Mucosa of descending colon (tissue), 3 donors: ENCODE data around the gene UBE2C. TPM values are rescaled to one million over a fixed set of nuclear protein-coding genes. Genes with fewer than 3 reads are reported as not detected.
"Not testable (repeated sequence)": the region's sequence is repeated elsewhere in the genome, so short reads cannot be mapped to it uniquely, and the experiment has no call there.

Experiments used
- ATAC-seq: fragments of 200-7000 bp; cut with Tn5 transposase; one replicate; pipeline ENCODE4 v1.9.1; 2020; ENCODE audit warnings: mild to moderate bottlenecking, moderate library complexity
- DNase-seq, 3 donors: peaks; one replicate each; pipeline ENCODE4 v3.0.0-alpha.2; 2020
- H3K36me3 ChIP-seq: fragments of 200-600 bp; one replicate; pipeline ENCODE4 v1.8.0; 2021; ENCODE audit warnings: low read depth, mild to moderate bottlenecking
- H3K4me1 ChIP-seq: fragments of 200-600 bp; one replicate; pipeline ENCODE4 v1.8.0; 2021; ENCODE audit warnings: low read depth, mild to moderate bottlenecking
- H3K4me3 ChIP-seq: fragments of 200-600 bp; one replicate; pipeline ENCODE4 v1.8.0; 2021; ENCODE audit warnings: mild to moderate bottlenecking
- H3K9me3 ChIP-seq: fragments of 200-600 bp; one replicate; pipeline ENCODE4 v1.8.0; 2021; ENCODE audit warnings: mild to moderate bottlenecking
- CTCF ChIP-seq: fragments of 200-600 bp; IDR thresholded peaks from one replicate; pipeline ENCODE4 v1.8.0; 2022; ENCODE audit warnings: antibody characterized with exemption, mild to moderate bottlenecking
- intact Hi-C, 2 donors: fragments of 100-400 bp; cut with DNase I in 1 of 2; cut with micrococcal nuclease in 1 of 2; formaldehyde crosslinking; loops; one replicate each; pipeline versions ENCODE4 v1.11.0 to v1.11.1; 2022; cut with DNase I, micrococcal nuclease
- total RNA-seq, 3 donors: library from RNA; stranded (reverse); fragmentation: NEBNext Ultra II Directional in 2 of 3; extraction: Animal tissue kit (Norgen Biotek cat#: 25700) in 2 of 3; gene quantifications; one replicate each; pipeline versions ENCODE4 v1.2.1 to v1.2.4, GENCODE V29; 2021 to 2023
- donor health status: DM: no; HTN: no; CAD: no; lungs with moderate emphysema.
- donor health status: DM: no; HTN: no; CAD: no.
- donor health status: DM: no; HTN: yes; CAD: no.

The UBE2C gene
- total RNA-seq, 3 donors from 2014 or later: 4.7 to 41.1 (median 8.7) TPM

- intact Hi-C loops: loop anchor here in 1 of 2 donors (10.0 kb wide), 1 partner anchor 106 kb away; the partner anchor contains the start of gene PCIF1
- no peak for ATAC-seq
Measured at GRCh38 chr20:45828589-45828988, 16.1 kb downstream of the UBE2C start.

GRCh38 chr20:45829673-45830106, 17.2 kb downstream of the UBE2C start:
- ATAC-seq, H3K9me3 ChIP-seq, DNase-seq, H3K4me3 ChIP-seq, H3K36me3 ChIP-seq: not testable (repeated sequence)
- intact Hi-C loops: loop anchor here in 1 of 2 donors (10.0 kb wide), 1 partner anchor 105 kb away; the partner anchor contains the start of gene PCIF1
- H3K4me1 ChIP-seq: peaks cover 12% of the 10 kb centered on the region

More at GRCh38 chr20:45828589-45828988, 16.1 kb downstream of the UBE2C start:
- Histone ChIP-seq H3K36me3 (no peaks in the 10 kb centered on the region), H3K4me3 (no peak overlapping the region), H3K4me1 (peaks cover 7% of the 10 kb centered on the region), H3K9me3 (no peaks in the 10 kb centered on the region)
- DNase-seq: no peak
- no peak for TF ChIP-seq CTCF

- H3K4me3 ChIP-seq: no peak overlapping the region
- intact Hi-C loops: no loop called here
- no peak for DNase-seq
Measured at GRCh38 chr20:45832619-45833018, 20.2 kb downstream of the UBE2C start.

GRCh38 chr20:45833030-45833882, 20.8 kb downstream of the UBE2C start, which contains the start of gene SNX21:
Gene SNX21, plus strand, starts transcription at chr20:45833799. Its CDS starts 121 bp downstream, at chr20:45833920.
- DNase-seq (peak; percentile 76 to 87 (median 86)), ATAC-seq (peak; percentile 92)
- H3K36me3 ChIP-seq: no peaks in the 10 kb centered on the region
- intact Hi-C loops: no loop called here
- H3K4me1 ChIP-seq: peaks cover 15% of the 10 kb centered on the region
- H3K4me3 ChIP-seq: peak within 1 kb of the TSS; percentile 36
- no peak for TF ChIP-seq CTCF
- H3K9me3 ChIP-seq: no peaks in the 10 kb centered on the region

More at GRCh38 chr20:45832619-45833018, 20.2 kb downstream of the UBE2C start:
- Histone ChIP-seq H3K4me1 (peaks cover 15% of the 10 kb centered on the region), H3K36me3 (no peaks in the 10 kb centered on the region), H3K9me3 (no peaks in the 10 kb centered on the region)
- no peak for TF ChIP-seq CTCF
- no peak for ATAC-seq

DNA sequence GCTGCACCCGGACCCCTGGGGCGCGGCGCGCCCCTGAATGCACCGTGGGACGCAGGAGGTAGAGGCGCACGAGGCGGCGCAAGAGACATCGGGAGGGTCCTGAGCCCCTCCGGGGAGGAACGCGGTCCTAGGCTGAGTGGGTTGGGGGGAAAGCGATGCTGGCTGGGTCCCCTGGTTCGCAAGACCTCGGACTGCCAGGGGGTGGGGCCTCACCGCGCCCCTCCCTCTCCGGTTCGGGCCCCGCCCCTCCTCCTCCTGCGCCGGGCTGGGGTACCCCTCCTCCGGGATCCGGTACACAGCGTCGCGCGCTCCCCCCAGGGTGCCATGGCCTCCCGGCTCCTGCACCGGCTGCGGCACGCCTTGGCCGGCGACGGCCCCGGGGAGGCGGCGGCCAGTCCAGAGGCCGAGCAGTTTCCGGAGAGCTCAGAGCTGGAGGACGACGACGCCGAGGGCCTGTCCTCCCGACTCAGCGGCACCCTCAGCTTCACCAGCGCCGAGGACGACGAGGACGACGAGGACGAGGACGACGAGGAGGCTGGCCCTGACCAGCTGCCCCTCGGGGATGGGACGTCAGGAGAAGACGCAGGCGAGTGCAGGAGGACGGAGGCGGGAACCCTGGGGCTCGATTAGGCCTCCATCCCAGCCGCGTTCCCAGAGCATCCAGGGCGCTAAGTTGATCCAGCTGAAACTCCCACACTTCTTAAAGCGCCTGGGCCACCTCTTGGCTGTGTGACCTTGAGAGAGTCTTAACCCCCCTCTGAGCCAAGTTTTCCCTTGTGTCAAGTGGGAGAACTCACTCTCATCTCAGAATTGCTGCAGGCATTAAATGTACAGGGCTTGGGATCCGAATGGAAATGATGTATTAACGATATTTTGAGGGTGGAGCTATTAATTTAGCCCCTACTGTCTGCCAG, 21.7 kb downstream of the UBE2C start:
- Histone ChIP-seq H3K9me3 (no peaks in the 10 kb centered on the region), H3K4me3 (peak overlapping the region; percentile 36), H3K4me1 (peaks cover 15% of the 10 kb centered on the region), H3K36me3 (no peaks in the 10 kb centered on the region)
- DNase-seq: peak; percentile 73 to 83 (median 77)
- peak; percentile 86 for ATAC-seq
- intact Hi-C loops: no loop called here
- TF ChIP-seq CTCF: no peak
